ENCODE data around the gene SLC12A3.

DNA sequence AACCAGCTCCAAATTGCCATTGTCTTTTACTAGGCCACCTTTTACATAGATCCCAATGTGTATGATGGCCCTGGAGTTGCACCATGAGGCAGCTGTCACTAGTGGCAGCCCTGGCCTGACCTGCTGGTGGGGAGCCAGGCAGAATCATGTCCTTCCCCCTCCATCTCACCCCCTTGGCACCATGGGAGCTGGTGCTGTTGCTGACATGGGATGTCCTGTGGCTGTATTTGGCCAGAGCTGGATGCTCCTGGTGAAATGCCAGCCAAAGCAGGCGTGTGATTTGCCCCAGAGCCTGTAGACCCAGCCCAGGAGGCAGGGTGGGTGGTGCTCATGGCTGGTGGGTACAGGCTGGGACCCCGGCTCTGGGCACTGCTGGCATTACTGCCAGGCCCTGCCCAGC lies 18.6 kb downstream of the SLC12A3 start:
- TF ChIP-seq, protein P1, sequence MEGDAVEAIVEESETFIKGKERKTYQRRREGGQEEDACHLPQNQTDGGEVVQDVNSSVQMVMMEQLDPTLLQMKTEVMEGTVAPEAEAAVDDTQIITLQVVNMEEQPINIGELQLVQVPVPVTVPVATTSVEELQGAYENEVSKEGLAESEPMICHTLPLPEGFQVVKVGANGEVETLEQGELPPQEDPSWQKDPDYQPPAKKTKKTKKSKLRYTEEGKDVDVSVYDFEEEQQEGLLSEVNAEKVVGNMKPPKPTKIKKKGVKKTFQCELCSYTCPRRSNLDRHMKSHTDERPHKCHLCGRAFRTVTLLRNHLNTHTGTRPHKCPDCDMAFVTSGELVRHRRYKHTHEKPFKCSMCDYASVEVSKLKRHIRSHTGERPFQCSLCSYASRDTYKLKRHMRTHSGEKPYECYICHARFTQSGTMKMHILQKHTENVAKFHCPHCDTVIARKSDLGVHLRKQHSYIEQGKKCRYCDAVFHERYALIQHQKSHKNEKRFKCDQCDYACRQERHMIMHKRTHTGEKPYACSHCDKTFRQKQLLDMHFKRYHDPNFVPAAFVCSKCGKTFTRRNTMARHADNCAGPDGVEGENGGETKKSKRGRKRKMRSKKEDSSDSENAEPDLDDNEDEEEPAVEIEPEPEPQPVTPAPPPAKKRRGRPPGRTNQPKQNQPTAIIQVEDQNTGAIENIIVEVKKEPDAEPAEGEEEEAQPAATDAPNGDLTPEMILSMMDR (IDR thresholded peaks at IDR 0.05): no peak
- no peak for TF ChIP-seq POLR2AphosphoS5 (IDR thresholded peaks at IDR 0.05)

Measured in breast epithelium (tissue), 3 donors.